GM23248 (cell line): ENCODE results near the gene COL13A1. TPM values are rescaled to one million over a fixed set of nuclear protein-coding genes. Genes with fewer than 3 reads are reported as not detected.

ENCODE experiments used
- DNase-seq: peaks from one replicate; pipeline ENCODE4 v3.0.0-alpha.2; 2015
- H2AFZ ChIP-seq: fragments of 200-600 bp; sonication (generic); 2 replicates; pipeline ENCODE4 v1.6.1; 2016; ENCODE audit warnings: antibody characterized with exemption
- H3F3A ChIP-seq: fragments of 200-600 bp; sonication (generic); 2 replicates; pipeline ENCODE4 v1.6.1; 2016; ENCODE audit warnings: mild to moderate bottlenecking, antibody characterized with exemption, mixed run types; ENCODE audit not compliant: insufficient read depth
- H3K27ac ChIP-seq: fragments of 200-600 bp; sonication (generic); 2 replicates; pipeline ENCODE4 v1.5.1; 2016; ENCODE audit warnings: mild to moderate bottlenecking
- H3K27me3 ChIP-seq: fragments of 200-600 bp; sonication (generic); replicated peaks from 2 replicates; pipeline ENCODE4 v1.6.1; 2016; ENCODE audit warnings: mild to moderate bottlenecking; ENCODE audit not compliant: insufficient read depth
- H3K36me3 ChIP-seq: fragments of 200-600 bp; sonication (generic); 2 replicates; pipeline ENCODE4 v1.6.1; 2016; ENCODE audit warnings: low read depth, mild to moderate bottlenecking
- H3K4me1 ChIP-seq: fragments of 200-600 bp; sonication (generic); 2 replicates; pipeline ENCODE4 v1.6.1; 2016; ENCODE audit warnings: mild to moderate bottlenecking; ENCODE audit not compliant: insufficient read depth
- H3K4me2 ChIP-seq: fragments of 200-600 bp; sonication (generic); one replicate; pipeline ENCODE4 v1.6.1; 2016; ENCODE audit warnings: mild to moderate bottlenecking; ENCODE audit not compliant: unreplicated experiment
- H3K4me3 ChIP-seq: fragments of 200-600 bp; sonication (generic); 2 replicates; pipeline ENCODE4 v1.5.1; 2016; ENCODE audit warnings: mild to moderate bottlenecking
- H3K79me2 ChIP-seq: fragments of 200-600 bp; sonication (generic); 2 replicates; pipeline ENCODE4 v1.6.1; 2016; ENCODE audit warnings: mild to moderate bottlenecking; ENCODE audit not compliant: insufficient read depth
- H3K9ac ChIP-seq: fragments of 200-600 bp; sonication (generic); 2 replicates; pipeline ENCODE4 v1.6.1; 2016; ENCODE audit warnings: mild to moderate bottlenecking
- H3K9me2 ChIP-seq: fragments of 200-600 bp; sonication (generic); 2 replicates; pipeline ENCODE4 v1.6.1; 2016; ENCODE audit warnings: mixed run types, mild to moderate bottlenecking, moderate library complexity; ENCODE audit not compliant: insufficient read depth
- H3K9me3 ChIP-seq: fragments of 200-600 bp; sonication (generic); one replicate; pipeline ENCODE4 v1.6.1; 2017; ENCODE audit warnings: low read depth
- H4K20me1 ChIP-seq: fragments of 200-600 bp; sonication (generic); 2 replicates; pipeline ENCODE4 v1.6.0; 2016; ENCODE audit not compliant: insufficient read depth
- EZH2 ChIP-seq: fragments of 200-600 bp; sonication (generic); IDR thresholded peaks from 2 replicates; pipeline ENCODE4 v1.6.1; 2018; ENCODE audit warnings: antibody characterized with exemption, mild to moderate bottlenecking; ENCODE audit not compliant: insufficient read depth, poor library complexity, severe bottlenecking
- EZH2phosphoT487 ChIP-seq: fragments of 200-600 bp; sonication (generic); IDR thresholded peaks from 2 replicates; pipeline ENCODE4 v1.6.1; 2018; ENCODE audit warnings: antibody characterized with exemption, moderate library complexity, mild to moderate bottlenecking, low read depth; ENCODE audit not compliant: insufficient read depth
- WGBS, 2 experiments: methylation state at CpG; one replicate each; pipeline ENCODE4 v1.1.6; 2015 to 2017; ENCODE audit warnings: low lambda C conversion rate in 2 of 2, low coverage in 1 of 2; ENCODE audit errors: missing lambda C conversion rate in 2 of 2; 5-methylcytosine and 5-hydroxymethylcytosine counted together
- in situ Hi-C: fragments of 300-500 bp; cut with MboI; formaldehyde crosslinking; loops from 2 replicates; pipeline ENCODE4 v1.15.0; 2020
- polyA plus RNA-seq: library from polyadenylated mRNA; unstranded; fragments of >200 nt; fragmentation: Nextera tagmentation; extraction: Ambion mirVana; gene quantifications from 2 replicates; pipeline ENCODE4 v1.2.1, GENCODE V29; 2016
- total RNA-seq: library from RNA; depleted of rRNA; stranded (reverse); fragments of >200 nt; shearing (Covaris generic); gene quantifications from 2 replicates; pipeline ENCODE4 v1.2.3, GENCODE V29; 2014

COL13A1 gene
- total and polyA plus RNA-seq, 2 experiments from 2014 or later = 12.8 to 17.3 TPM

DNA sequence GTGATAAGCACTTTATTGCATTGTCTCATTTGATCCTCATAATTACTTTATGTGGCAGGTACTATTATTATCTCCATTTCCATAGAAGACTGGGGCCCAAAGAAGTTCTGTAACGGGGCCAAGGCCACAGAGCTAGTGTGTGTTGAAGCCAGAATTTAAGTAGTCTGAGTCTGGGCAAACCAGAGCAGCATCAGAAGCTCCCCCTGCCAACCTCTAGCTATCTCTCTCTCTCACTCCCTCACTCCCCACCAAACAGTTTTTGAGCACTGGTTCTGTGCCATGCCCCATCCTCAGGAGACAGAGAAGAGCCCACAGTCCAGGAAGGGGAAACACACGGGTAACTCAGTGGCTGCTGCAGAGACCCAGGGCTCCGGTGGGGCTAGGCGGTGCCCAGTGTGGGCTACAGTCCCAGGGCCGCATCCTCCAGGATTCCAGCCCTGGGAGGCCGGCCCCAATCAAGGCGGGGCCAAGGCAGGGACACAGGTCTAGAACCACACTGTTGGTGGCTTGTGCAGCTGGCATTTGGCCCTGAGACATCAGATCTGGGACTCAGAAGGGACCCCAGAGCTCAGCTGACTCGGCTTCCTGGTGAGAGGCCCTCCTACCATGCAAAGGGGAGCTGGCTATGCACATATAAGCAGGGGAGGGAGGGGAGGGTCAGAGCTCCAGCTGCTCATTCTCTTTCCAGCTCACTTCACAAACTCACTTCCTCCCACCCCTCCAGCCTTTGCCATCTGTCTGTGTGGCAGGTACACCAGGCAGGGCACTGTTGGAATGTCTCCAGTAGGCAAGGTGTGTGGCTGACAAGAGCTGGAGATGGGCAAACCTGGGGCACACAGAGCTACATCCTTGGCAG lies 34.4 kb downstream of the COL13A1 start:
- no peak overlapping the region for H2AFZ ChIP-seq
- no peak overlapping the region for H3K4me2 ChIP-seq
- no peak overlapping the region for H3K4me3 ChIP-seq
- peaks cover 21% of the 10 kb centered on the region for H3K4me1 ChIP-seq
- H3K36me3 ChIP-seq = no peaks in the 10 kb centered on the region
- no peak overlapping the region for H3K27ac ChIP-seq
- no peak overlapping the region for H3K9ac ChIP-seq
- in situ Hi-C loops = no loop called here
- TF ChIP-seq EZH2phosphoT487 (no peak), EZH2 (no peak)
- 86 to 91% methylated on average over 8 of the region's 8 CpGs for WGBS, 2 experiments
- no peaks in the 10 kb centered on the region for H3K27me3 ChIP-seq
- no peaks in the 10 kb centered on the region for H3K9me2 ChIP-seq
- DNase-seq = no peak
- no peaks in the 10 kb centered on the region for H4K20me1 ChIP-seq
- no peaks in the 10 kb centered on the region for H3K79me2 ChIP-seq
- no peaks in the 10 kb centered on the region for H3F3A ChIP-seq
- no peaks in the 10 kb centered on the region for H3K9me3 ChIP-seq

DNA sequence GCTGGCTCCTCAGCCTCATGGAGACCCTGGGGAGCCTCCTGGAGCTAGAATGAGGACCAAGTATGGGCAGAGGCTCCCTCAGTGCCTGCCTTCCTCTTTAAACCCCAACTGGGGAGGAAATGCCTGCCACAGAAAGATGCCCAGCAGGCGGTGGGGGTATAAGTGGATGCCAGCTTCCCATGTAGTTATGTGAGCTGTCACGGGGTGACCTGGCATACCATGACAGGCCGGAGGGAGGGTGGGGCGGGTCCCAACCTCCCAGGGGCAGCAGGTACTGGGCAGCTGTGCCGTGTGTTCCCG lies 35.0 kb downstream of the COL13A1 start:
- no peaks in the 10 kb centered on the region for H3K27me3 ChIP-seq
- H3K4me3 ChIP-seq = no peak overlapping the region
- H2AFZ ChIP-seq = no peak overlapping the region
- no peak overlapping the region for H3K9ac ChIP-seq
- no peak overlapping the region for H3K4me2 ChIP-seq
- no peaks in the 10 kb centered on the region for H3K79me2 ChIP-seq
- H3K36me3 ChIP-seq = no peaks in the 10 kb centered on the region
- no peaks in the 10 kb centered on the region for H4K20me1 ChIP-seq
- no peaks in the 10 kb centered on the region for H3F3A ChIP-seq
- H3K27ac ChIP-seq = no peak overlapping the region
- H3K4me1 ChIP-seq = peaks cover 17% of the 10 kb centered on the region
- 94 to 95% methylated on average over 6 of the region's 6 CpGs for WGBS, 2 experiments
- no peak for TF ChIP-seq EZH2
- TF ChIP-seq EZH2phosphoT487 = no peak
- in situ Hi-C loops = no loop called here
- H3K9me3 ChIP-seq = no peaks in the 10 kb centered on the region
- H3K9me2 ChIP-seq = no peaks in the 10 kb centered on the region
- DNase-seq = no peak

DNA sequence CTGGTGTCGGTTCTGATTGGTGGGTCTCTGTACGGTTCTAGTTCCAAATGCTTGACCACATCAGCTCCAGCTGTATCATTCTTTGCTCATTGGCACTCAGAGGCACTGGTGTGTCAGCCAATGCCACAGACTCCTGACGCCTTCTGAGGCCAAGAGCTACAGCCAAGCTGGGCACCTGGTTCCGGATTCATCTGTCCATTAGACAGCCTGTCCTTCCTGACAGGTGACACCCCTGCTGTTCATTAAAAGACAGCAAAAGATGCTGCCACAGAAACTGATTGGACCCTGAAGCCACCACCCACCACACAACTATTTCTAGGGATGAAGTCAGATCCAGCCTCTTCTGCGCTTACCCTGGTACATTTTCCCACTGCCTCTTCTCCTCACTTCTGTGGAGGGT lies 35.6 kb downstream of the COL13A1 start:
- H3K27me3 ChIP-seq = no peaks in the 10 kb centered on the region
- H3K36me3 ChIP-seq = no peaks in the 10 kb centered on the region
- H2AFZ ChIP-seq = no peak overlapping the region
- no peak for TF ChIP-seq EZH2
- TF ChIP-seq EZH2phosphoT487 = no peak
- H3K27ac ChIP-seq = no peak overlapping the region
- H3K9ac ChIP-seq = no peak overlapping the region
- no peaks in the 10 kb centered on the region for H3K79me2 ChIP-seq
- no peak overlapping the region for H3K4me2 ChIP-seq
- 92 to 98% methylated on average over 5 of the region's 5 CpGs for WGBS, 2 experiments
- H3K9me3 ChIP-seq = no peaks in the 10 kb centered on the region
- H3K9me2 ChIP-seq = no peaks in the 10 kb centered on the region
- H3K4me3 ChIP-seq = no peak overlapping the region
- H3F3A ChIP-seq = no peaks in the 10 kb centered on the region
- in situ Hi-C loops = no loop called here
- no peak for DNase-seq
- peaks cover 17% of the 10 kb centered on the region for H3K4me1 ChIP-seq
- no peaks in the 10 kb centered on the region for H4K20me1 ChIP-seq

DNA sequence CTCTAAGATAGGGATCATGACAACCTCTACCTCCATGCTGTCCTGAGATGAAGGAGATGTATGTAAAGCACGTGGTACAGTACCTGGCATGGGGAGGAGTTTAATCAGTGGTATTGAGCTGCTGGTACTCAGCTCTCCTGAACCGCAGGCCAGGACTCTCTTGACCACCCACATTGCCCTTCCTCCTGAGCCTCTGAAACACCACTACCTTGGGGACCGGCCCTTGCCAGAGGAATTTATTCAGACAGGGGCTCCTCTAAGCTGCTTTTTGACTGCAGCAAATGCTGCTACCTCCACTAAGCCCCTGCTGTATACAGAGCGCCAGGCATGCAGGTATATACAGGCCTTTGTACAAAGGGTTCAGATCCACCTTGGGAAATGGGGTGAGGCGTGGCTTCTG lies 36.7 kb downstream of the COL13A1 start:
- WGBS, 2 experiments = 97 to 99% methylated on average over 5 of the region's 5 CpGs
- Histone ChIP-seq H3K4me2 (no peak overlapping the region), H3K9me3 (no peaks in the 10 kb centered on the region), H3F3A (no peaks in the 10 kb centered on the region), H3K4me3 (no peak overlapping the region), H3K27ac (no peak overlapping the region), H3K27me3 (no peaks in the 10 kb centered on the region), H3K36me3 (no peaks in the 10 kb centered on the region), H4K20me1 (no peaks in the 10 kb centered on the region), H3K9ac (no peak overlapping the region), H3K4me1 (peaks cover 17% of the 10 kb centered on the region), H3K9me2 (no peaks in the 10 kb centered on the region), H3K79me2 (no peaks in the 10 kb centered on the region), H2AFZ (no peak overlapping the region)
- TF ChIP-seq EZH2phosphoT487 (no peak), EZH2 (no peak)
- in situ Hi-C loops = no loop called here
- no peak for DNase-seq

DNA sequence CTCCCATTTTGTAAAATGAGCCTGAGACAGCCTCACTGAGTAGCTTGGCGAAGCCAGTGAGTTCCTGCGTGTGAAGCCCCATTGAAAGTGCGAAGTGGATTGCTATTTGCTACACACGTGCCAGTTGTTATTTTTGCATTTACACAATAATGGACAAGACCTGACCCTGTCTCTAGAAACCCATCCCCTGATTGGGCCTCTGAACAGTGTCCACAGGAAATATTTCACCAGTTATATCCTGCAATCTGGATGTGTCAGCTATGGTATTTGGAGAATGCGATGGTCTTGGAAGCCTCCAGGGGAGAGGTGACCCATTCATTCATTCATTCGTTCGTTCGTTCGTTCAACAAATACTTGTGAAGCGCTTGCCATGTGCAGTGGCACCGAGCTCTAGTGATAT lies 37.1 kb downstream of the COL13A1 start:
- H3K9me3 ChIP-seq = no peaks in the 10 kb centered on the region
- H3K4me3 ChIP-seq = no peak overlapping the region
- H3K4me2 ChIP-seq = no peak overlapping the region
- TF ChIP-seq EZH2phosphoT487 (no peak), EZH2 (no peak)
- peaks cover 17% of the 10 kb centered on the region for H3K4me1 ChIP-seq
- H4K20me1 ChIP-seq = no peaks in the 10 kb centered on the region
- no peak overlapping the region for H3K27ac ChIP-seq
- H3K79me2 ChIP-seq = no peaks in the 10 kb centered on the region
- H3K9me2 ChIP-seq = no peaks in the 10 kb centered on the region
- no peaks in the 10 kb centered on the region for H3K27me3 ChIP-seq
- in situ Hi-C loops = no loop called here
- H3K36me3 ChIP-seq = no peaks in the 10 kb centered on the region
- DNase-seq = peak; percentile 45
- no peaks in the 10 kb centered on the region for H3F3A ChIP-seq
- 74 to 77% methylated on average over 11 of the region's 11 CpGs for WGBS, 2 experiments
- H3K9ac ChIP-seq = no peak overlapping the region
- no peak overlapping the region for H2AFZ ChIP-seq
